RCC 7860 (cell line): Measurements from ENCODE around the gene CENPT.
A peak's percentile ranks its signal among the peaks of the same experiment; 100 is the strongest.
"Not testable (repeated sequence)": the region's sequence is repeated elsewhere in the genome, so short reads cannot be mapped to it uniquely, and the experiment has no call there.

Experiments used
- DNase-seq: peaks from one replicate; pipeline ENCODE4 v3.0.0-alpha.2; 2015; ENCODE audit warnings: low spot score
- FAIRE-seq: peaks from 2 replicates; lab custom pipeline; 2012; peaks lifted over from hg19 to GRCh38; lab: Jason Lieb, UNC

Gene CENPT

DNA sequence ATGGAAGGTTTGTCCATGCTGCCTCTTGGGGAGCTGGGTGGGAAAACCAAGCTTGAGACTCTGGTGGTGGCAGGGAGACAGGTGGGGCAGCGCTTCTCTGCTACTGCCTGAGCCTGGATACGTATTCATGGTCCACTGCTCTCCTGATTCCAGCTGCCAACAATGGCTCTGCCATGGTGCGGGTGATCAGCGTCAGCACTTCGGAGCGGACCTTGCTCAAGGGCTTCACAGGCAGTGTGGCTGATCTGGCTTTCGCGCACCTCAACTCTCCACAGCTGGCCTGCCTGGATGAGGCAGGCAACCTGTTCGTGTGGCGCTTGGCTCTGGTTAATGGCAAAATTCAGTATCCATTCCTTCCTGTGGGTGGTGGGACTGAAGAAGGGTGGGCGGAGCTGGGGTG, 29.6 kb upstream of the CENPT start:
- no peak for DNase-seq
- FAIRE-seq = no peak

DNA sequence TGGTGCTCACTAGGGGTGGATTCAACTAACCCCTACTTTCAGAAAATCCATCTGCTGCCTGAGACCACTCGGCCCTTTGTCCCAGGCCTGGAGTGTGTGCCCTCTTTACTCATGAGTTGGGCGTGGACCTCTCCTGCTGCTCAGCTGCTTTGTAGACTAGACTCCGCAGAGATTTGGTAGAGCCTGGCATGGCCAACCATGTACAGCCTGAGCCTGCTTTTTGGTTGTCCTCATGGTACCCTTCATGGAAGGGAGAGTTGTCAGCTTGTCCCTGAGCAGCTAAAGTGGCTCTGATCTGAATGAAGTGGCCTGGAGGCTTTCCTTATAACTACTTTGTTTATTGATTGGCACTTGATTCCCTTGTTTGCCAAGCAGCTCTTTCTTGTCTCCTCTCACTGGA, 26.9 kb upstream of the CENPT start:
- no peak for DNase-seq
- no peak for FAIRE-seq

DNA sequence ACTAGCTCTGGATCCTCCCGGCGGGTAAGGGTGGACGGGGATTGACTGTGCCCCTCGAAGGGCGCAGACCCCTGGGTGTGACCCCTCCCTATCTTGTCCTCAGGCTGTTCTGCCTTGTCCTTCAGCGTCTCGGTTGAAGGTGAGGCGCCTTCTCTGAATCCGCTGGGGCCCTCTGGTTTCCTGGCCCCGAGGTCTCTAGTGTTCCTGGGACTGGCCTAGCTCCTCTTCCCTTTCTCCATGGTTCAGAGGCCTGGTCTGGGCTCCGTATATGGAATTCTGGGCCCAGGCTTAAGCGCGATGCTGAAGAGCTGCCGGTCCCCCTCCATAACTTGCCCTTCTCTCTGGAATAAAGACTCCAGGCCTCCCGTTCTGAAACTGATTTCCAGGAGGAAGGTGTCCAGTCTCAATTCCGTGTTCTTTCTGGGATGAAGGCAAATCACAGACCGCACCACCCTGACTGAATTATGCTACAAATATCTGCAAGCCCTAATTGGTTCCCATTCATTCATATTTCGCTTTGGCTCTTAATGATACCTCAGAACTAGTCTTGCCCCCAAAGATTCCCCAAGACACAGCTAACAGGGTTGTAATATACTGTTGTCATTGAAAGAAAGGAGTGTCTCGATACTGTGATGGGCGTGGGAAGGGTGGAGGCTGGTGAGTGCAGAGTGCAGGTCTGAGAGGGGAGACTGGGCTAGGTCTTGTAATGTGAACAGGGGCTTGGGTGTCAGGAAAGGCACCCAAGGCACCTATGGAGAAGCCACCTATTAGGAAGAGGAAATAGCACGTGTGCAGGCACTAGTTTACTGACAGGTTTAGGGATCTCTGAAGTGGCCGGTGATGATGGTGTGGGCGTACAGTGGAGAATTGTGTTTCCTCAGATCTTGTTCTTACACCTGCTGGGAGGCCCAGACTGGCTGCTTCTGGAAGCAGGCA, 26.2 kb upstream of the CENPT start:
- DNase-seq (no peak), FAIRE-seq (no peak)

DNA sequence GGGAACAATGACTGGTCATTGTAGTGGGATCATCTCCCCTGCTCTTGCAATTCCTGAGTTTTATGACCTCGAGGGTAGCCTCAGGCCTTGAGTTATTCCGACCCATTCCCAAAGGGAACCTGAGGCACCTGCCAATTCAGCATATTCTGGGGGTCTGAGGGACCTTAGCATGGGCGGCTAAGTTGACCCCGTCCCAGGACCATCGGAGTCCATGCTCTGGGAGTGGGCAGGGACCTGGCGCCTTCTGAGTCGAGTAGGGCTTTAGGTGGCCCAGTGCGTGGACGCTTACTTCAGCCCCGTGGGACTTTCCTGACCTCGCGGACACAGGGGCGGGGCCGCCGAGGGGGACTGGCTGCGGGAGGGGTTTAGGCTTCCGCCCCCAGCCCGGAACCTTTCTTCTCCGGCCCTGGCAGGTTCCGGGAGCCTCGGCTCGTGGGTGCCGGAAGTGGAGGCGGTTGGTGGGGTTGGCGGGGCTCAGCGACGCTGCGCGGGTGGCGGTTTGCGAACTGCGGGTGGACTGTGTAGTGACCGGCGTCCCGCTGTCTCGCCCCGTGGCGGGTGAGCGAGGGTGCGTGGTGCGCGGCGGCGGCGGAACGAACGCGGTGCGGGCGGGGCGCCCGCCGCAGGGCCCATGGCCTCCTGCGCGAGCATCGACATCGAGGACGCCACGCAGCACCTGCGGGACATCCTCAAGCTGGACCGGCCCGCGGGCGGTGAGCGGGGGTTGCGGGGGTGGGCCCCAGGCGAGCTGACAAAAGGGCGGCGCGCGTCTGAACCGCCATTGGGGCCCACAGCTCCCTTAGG, 25.3 kb upstream of the CENPT start, which contains the start of gene EDC4:
EDC4 (plus strand) TSS at position 422 of the 804 bp plus-strand sequence; CDS start at position 632, 210 bp downstream.
- FAIRE-seq (no peak), DNase-seq (peak; percentile 65)

DNA sequence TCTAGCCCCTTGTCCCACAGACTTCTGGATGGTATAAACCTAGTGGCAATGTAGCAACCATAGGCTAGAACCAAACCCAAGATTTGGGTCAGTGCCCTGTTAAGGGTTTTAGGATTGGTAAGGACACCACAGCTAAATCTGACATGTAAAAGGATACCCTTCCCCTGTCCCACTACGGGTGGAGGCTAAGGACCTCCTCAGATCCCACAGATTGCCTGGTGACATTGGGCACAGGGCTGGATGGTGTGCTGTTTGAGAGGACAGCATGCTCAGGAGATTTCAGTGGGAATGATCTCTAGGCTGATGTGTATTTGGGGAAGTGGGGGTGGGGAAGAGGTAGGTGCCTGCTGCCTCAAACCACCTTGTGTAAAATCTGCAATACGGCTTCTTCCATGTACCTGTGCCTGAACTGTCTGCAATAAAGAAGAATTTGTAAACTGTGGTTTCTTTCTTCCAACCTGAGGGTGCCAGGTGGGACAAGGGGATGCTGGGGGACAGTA, 24.7 kb upstream of the CENPT start:
- DNase-seq (no peak), FAIRE-seq (no peak)

DNA sequence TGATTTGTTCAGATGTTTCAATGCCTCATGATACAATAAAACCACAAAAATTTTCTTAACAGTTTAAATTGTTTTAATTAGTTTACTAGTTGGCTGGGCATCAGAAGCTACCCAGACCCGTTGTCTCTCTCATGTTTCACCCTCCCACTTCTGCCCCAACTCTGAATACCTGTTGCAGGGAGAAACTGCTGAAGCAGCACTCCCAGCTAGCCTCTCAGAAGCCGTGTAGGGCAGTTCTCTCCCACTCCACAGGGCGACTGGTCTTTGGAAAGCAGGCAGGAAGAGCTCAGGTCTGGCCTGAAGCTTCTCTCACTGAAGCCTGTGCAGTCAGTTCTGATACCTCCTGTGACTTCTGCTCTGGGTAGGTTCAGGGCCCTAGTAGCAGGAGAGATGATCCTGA, 23.8 kb upstream of the CENPT start:
- FAIRE-seq (no peak), DNase-seq (no peak)

DNA sequence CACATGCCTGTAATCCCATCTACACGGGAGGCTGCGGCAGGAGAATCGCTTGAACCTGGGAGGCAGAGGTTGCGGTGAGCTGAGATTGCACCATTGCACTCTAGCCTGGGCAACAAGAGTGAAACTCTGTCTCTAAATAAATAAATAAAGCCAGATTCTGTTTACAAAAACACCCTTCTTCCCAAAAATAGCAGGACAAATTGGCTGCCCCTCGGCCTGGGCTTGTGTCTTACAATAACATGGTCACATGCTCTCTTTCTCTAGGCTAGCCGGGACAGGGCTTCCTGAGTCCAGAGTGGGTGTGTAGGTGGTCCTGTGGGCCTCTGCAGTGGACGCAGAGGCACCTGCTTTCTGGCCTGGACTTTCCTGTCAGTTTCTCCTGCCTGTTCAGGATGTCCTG, 22.2 kb upstream of the CENPT start:
- DNase-seq (no peak), FAIRE-seq (no peak)

DNA sequence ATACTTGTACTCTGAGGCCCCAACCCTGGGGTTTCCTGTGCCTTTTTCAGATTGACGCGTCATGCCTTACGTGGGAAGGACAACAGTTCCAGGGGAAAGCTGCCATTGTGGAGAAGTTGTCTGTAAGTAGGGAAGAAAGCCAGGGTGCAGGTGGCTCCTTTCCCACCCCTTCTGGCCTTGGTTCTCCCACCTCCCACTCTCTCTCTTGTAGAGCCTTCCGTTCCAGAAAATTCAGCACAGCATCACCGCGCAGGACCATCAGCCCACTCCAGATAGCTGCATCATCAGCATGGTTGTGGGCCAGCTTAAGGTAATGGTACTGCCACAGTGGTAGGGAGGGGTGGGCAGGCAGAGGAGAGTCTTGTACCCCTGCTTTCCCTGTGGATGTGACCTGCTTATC, 20.8 kb upstream of the CENPT start:
- DNase-seq (no peak), FAIRE-seq (no peak)

DNA sequence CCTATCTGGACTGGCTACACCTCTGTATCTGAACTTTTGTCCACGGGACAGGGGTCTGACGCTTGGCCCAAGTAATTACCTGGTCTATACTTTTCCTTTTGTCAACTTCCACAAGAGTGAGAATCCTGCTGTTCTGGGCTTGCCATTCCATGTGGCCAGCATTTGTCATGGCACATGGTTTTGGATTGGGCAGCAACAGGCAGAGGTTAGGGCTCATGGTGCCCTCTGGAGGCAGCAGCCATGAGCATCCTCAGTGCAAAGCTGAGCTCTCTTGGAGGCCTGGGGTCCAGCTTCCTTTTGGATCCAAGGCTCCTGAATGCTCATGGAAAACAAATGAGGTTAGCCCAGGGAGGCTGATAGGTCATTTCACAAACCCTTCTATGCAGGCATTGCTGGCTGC, 17.8 kb upstream of the CENPT start:
- no peak for FAIRE-seq
- DNase-seq = peak; percentile 16

DNA sequence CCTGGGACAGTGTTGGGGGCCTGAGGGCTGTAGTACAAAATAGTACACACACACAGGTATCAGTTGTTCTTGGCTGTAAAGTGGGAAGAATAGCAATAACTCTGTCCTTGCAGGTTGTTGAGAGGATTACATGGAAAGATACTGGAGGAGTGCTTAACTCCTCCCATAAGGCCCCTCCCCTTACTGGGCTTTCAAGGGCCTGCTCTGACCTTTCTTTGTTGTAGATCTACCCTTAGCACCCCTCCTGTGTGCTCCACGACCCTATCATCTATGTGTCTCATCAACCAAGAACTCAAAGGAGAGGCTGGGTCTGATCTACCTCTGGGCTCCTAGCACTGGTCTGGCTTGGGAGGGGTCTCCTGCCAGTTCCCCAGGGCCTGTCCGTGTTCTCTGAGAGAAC, 17.1 kb upstream of the CENPT start:
- no peak for FAIRE-seq
- DNase-seq = no peak

DNA sequence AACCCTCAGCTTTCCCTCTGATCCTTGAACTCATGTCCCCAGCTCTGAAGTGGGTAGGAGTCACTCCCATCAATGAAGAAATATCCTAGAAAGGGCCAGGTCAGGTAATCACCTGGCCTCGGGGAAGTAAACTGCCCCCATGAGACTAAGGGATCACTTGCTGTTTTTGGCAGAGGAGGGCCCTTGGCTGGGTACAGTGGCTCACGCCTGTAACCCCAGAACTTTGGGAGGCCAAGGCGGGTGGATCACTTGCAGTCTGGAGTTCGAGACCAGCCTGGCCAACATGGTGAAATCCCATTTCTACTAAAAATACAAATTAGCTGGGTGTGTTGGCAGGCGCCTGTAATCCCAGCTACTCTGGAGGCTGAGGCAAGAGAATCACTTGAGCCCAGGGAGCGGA, 16.6 kb upstream of the CENPT start:
- not testable (repeated sequence) for FAIRE-seq, DNase-seq

DNA sequence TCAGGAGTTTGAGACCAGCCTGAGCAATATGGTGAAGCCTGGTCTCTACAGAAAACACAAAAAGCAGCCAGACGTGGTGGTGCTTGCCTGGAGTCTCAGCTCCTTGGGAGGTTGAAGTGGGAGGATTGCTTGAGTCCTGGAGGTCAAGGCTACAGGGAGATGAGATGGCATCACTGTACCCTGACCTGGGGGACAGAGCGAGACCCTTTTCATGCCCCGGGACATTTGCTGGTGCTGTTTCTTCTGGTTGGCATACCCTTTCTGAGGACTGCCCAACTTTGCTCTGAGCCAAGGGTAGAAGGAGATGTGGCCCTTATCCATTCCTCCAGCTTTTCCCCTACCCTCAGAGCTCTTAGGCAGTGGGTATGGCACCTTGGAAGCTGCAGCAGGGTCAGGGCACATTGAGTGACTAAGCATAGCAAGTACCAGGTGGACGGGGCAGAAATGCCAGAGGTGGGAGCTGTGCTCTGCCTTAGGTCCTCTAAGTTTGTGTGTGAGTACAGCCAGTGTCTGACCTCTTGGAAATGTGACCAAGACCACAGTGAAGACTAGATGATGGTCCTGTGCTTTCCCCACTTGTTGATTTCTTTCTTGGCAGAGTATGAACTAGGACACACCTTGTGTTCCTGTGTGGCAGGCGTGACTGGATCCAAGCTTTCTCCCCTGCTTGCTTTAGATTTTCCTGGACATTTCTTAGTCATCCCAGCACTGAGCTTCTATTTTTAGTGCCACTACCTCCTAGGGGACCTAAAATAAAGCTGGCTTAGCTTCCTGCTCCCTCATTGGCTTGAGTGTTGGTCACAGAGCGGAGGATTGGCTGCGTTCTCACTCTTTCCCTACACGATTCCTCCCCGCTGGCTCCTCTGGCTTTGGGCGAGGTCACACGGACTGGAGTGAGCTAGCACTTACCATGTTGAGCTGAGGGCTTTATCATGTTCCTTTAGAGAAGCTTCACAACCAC, 15.4 kb upstream of the CENPT start:
- FAIRE-seq (no peak), DNase-seq (no peak)

DNA sequence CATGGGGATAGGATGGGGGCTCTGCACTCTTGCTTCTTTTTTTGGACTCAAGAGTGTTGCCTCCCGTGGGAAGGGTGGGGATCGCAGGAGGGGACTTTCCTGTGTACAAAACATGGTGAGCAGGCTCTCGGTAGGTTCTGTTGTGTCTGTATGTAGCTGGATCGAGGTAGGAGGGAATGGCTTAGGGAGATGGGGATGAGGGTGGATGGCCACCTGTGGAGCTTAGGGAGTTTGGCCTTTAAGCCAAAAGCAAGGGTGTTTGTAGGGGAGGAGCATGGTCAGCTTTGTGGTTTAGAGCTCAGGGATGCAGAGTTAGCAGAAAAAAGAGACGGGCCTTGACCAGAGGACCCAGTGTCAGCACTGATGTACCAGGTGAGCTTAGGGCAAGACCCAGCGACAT, 14.4 kb upstream of the CENPT start:
- FAIRE-seq (no peak), DNase-seq (no peak)

DNA sequence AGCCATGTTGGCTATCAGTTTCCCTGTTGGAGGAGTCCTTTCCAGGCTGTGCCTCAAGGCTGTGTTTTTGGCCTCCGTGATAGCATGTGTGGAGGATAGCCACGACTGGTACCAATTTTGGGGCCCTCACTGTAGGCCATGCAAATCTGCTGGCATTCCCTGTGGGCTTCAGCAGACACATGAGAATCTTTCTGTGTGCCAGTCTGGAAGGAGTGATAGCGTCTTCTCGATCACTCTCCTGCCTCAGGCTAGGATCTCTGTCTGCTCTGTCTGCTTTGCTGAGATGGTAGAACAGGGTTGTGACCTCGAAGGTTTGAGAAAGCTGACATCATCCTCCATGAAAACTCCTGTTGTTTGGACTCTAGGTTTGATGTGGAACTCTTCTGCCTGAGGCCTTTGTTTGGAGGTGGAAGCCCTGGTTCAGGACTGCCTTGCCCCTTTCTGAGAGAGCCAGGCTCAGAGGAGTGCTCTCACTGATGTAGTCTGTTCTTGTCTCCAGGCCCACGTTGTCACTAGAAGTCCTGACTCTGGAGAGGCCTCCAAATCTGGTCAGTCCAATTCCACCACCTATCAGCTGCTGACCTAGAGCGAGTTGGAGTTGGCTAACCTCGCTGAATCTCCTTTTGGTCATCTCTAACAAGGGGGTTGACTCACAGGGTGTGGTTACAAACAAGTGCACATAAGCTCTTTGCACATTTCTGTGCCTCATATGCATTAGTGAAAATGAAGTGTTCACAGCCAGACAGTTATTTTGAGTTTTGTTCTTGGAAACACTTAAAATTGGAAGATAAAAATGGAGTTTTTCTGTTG, 13.3 kb upstream of the CENPT start:
- no peak for FAIRE-seq
- DNase-seq = no peak

DNA sequence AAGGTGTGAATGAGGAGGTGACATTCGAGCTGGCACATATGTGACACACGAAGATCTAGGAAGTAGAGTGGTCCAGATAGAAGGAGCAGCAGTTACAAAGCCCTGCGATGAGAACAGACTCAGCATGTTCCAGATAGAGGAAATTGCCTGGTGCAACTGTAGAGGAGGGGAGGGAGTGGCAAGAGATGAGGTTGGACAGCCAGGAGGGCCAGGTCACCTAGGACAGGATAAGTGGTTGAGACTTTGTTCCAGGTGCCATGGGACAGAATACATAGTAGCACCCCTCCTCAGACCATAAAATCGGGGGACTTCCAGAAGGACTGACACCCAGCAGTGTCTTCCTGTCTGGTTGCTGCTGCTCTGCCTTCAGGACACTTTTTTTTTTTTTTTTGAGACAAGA, 11.0 kb upstream of the CENPT start:
- FAIRE-seq (no peak), DNase-seq (no peak)

DNA sequence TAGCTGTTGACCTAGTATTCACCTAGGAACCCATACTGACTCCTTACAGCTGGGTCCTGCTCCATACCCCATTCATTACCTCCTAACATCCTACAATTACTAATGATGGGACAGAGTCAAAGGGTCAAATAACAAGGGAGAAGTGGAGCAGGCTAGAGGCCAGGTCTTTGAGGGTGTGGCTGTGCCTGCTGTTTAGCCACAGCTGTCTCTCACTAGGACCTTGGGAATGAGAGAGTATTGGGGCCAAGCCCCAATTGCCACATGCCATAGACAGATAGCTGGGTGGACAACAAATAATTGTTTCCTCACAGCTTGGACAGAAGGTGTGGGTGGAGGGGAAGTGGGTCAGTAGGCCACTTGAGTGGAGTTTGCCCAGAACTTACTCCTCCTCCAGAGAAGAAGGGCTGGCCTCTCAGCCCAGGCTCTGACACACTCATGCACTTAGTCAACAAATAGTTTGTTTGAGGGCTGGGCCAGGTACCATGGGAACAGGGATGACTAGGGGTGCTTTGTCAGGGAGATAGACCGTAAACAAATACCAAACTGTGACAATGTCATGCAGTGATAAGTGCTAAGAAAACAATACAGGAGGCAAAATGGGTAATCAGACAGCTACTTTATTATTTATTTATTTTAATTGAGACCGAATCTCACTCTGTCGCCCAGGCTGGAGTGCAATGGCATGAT, 10.2 kb upstream of the CENPT start:
- FAIRE-seq (no peak), DNase-seq (peak; percentile 90)

DNA sequence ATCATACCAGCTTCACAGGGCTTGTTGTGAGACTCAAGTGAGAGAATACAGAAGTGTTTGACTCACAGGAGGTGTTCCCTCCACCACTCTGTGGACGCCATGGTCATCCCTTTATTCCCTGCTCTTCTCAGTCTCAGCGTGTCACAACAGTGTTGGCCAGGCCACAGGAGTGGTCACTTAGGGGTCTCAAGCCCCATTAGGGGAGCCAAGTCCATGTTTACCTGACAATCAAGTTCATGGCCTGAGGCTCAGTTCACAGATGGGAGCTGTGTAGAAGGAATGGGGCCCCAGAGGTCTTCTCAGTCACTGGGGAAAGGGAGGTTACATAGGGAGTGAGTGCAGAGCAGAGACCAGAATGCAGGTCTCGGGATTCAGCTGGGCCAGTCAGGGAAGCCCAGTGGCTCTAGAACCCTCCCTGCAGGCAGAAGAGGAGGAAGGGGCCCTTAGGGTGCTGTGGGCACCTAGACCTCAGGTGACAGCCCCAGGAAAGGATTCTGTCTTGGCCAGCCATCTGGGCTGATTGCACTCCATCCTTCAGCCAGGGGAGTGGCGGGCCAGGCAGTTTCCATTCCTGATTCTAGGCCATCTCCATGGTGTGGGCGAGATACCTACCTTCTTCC, 9.5 kb upstream of the CENPT start:
- DNase-seq (no peak), FAIRE-seq (no peak)

DNA sequence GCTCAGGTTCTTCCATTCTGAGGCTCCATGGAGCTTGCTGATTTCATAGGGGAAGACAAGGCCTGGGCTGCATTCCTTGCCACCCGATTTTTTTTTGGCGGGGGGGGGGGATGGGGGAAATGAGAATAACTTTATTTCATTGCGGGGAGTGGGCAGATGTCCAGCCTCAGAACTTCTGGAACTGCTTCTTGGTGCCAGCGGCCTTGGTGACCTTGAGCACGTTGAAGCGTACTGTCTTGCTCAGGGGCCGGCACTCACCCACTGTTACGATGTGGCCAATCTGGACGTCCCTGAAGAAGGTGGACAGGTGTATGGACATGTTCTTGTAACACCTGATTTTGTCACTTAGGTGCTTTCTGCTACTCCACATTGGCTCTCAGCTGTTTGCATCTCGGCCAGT, 8.3 kb upstream of the CENPT start:
- DNase-seq (no peak), FAIRE-seq (no peak)

DNA sequence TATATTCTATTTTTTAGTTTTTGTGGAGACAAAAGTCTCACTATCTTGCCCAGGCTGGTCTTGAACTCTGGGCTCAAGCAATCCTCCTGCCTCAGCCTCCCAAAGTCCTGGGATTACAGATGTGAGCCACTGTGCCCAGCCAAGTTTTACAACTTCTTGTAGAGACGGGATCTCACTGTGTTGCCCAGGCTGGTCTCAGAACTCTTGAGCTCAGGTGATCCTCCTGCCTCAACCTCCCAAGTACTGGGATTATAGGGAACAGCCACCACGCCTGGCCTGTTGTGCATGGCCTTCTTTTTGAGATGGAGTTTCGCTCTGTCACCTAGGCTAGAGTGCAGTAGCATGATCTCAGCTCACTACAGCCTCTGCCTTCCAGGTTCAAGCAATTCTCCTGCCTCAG, 6.2 kb upstream of the CENPT start:
- FAIRE-seq (no peak), DNase-seq (no peak)
